ENCODE results near the gene ALCAM. TPM values are rescaled to one million over a fixed set of nuclear protein-coding genes. Genes with fewer than 3 reads are reported as not detected.

ALCAM gene
- total and polyA plus RNA-seq, 2 donors (not counting 3 experiments of a cell fraction or from before 2014, with no cell fraction given): 46.3 to 118 TPM

DNA sequence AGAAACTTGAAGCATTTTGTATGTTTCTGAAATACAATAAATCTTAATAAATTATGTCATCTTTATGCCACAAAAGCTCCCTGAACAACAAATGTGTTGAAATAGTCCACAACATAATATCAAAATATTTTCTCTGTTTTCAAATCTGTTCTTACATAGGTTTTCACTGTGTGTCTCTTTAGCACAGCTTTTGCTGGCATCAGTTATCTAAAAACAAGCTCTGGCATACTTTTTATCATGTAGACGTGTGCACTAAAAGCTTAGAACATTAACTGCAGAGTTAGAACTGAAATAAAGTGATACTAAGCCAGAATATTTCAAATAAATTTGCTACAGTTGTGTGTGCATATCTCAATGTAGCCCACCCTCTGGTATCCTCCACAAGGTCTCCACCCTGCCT lies 41.8 kb upstream of the ALCAM start:
- CTCF ChIA-PET: interaction anchor here (2.3 kb wide), 1 partner anchor 9 kb away, joined by 5 read pairs; no protein-coding TSS in a partner anchor
- H3K4me2 ChIP-seq (ENCODE audit: insufficient read depth, low read length): no peak overlapping the region
- DNase-seq (ENCODE audit: low read depth, low spot score) (no peak), FAIRE-seq (no peak)
- BruUV-seq (replicated peaks): no TSS peak
- H2AFZ ChIP-seq (ENCODE audit: low read depth, low read length): no peak overlapping the region
- H3K36me3 ChIP-seq (ENCODE audit: control insufficient read depth in 2 of 2, extremely low read depth in 1 of 2, insufficient read depth in 2 of 2, low read length in 2 of 2): no peaks in the 10 kb centered on the region
- no peaks in the 10 kb centered on the region for H3K79me2 ChIP-seq (ENCODE audit: control insufficient read depth, insufficient read depth, low read length)
- no peak overlapping the region for H3K27ac ChIP-seq (ENCODE audit: insufficient read depth, low read depth, low read length)
- intact Hi-C loops (cut with micrococcal nuclease) (no loop called here), dilution Hi-C loops (cut with MboI; ENCODE audit: extremely low pct_ligation_motif_present, low sequenced_read_pairs) (no loop called here)
- no peaks in the 10 kb centered on the region for H3K4me1 ChIP-seq (ENCODE audit: control insufficient read depth, extremely low read depth, insufficient read depth, low read length)
- H3K27me3 ChIP-seq (ENCODE audit: control insufficient read depth in 2 of 2, insufficient read depth in 2 of 2, low read length in 2 of 2): no peaks in the 10 kb centered on the region
- H3K4me3 ChIP-seq (replicated peaks in 1 of 3; ENCODE audit: insufficient read depth in 1 of 3, low read depth in 1 of 3, low read length in 3 of 3): no peak overlapping the region
- H3K9me1 ChIP-seq (replicated peaks; ENCODE audit: control insufficient read depth, extremely low read depth, insufficient read depth, low read length): no peaks in the 10 kb centered on the region
- POLR2A ChIA-PET: no interaction called here
- no peak overlapping the region for H3K9ac ChIP-seq (replicated peaks; ENCODE audit: extremely low read depth, insufficient read depth, low read length)
- H4K20me1 ChIP-seq (replicated peaks; ENCODE audit: control insufficient read depth, extremely low read depth, insufficient read depth, low read length): no peaks in the 10 kb centered on the region
- H3K9me3 ChIP-seq (replicated peaks; ENCODE audit: control insufficient read depth, insufficient read depth, low read length): no peaks in the 10 kb centered on the region
- TF ChIP-seq POLR2A (IDR thresholded peaks at IDR 0.05; ENCODE audit: low read depth, low read length) (no peak), POLR2AphosphoS5 (IDR thresholded peaks at IDR 0.05; ENCODE audit: insufficient read depth, low read depth, low read length) (no peak), EZH2 (IDR thresholded peaks at IDR 0.05; ENCODE audit: borderline replicate concordance, low read depth, low read length, severe bottlenecking) (no peak), GATA2 (IDR thresholded peaks at IDR 0.05; ENCODE audit: insufficient read depth, insufficient read length, low read depth, low read length) (no peak)
- TF ChIP-seq, protein P1, sequence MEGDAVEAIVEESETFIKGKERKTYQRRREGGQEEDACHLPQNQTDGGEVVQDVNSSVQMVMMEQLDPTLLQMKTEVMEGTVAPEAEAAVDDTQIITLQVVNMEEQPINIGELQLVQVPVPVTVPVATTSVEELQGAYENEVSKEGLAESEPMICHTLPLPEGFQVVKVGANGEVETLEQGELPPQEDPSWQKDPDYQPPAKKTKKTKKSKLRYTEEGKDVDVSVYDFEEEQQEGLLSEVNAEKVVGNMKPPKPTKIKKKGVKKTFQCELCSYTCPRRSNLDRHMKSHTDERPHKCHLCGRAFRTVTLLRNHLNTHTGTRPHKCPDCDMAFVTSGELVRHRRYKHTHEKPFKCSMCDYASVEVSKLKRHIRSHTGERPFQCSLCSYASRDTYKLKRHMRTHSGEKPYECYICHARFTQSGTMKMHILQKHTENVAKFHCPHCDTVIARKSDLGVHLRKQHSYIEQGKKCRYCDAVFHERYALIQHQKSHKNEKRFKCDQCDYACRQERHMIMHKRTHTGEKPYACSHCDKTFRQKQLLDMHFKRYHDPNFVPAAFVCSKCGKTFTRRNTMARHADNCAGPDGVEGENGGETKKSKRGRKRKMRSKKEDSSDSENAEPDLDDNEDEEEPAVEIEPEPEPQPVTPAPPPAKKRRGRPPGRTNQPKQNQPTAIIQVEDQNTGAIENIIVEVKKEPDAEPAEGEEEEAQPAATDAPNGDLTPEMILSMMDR (IDR thresholded peaks at IDR 0.05; ENCODE audit: extremely low read depth in 1 of 2, insufficient read depth in 1 of 2, low read depth in 1 of 2, low read length in 2 of 2): no peak
